BJ (cell line): ENCODE data around the gene NAA10. TPM values are rescaled to one million over a fixed set of nuclear protein-coding genes. Genes with fewer than 3 reads are reported as not detected.

Source experiments
- CTCF ChIA-PET: fragments of 350-600 bp; formaldehyde crosslinking; extraction: SDS; loops from one replicate; lab custom pipeline; 2021; ENCODE audit warnings: antibody characterized with exemption, inconsistent platforms; lab: Yijun Ruan, JAX
- POLR2A ChIA-PET: fragments of 300-600 bp; sonication (Branson Sonifier 250); formaldehyde crosslinking; extraction: SDS; loops from one replicate; lab custom pipeline; 2021; ENCODE audit warnings: antibody characterized with exemption; lab: Charles Lee
- DNase-seq: peaks from one replicate; pipeline ENCODE4 v3.0.0-alpha.2; 2011; ENCODE audit warnings: low read depth
- H3K27me3 ChIP-seq: 2 replicates; pipeline ENCODE4 v1.6.0; 2011; ENCODE audit warnings: low read length; ENCODE audit not compliant: control insufficient read depth, insufficient read depth
- H3K36me3 ChIP-seq: 2 replicates; pipeline ENCODE4 v1.5.1; 2011; ENCODE audit warnings: low read length; ENCODE audit not compliant: control insufficient read depth, insufficient read depth
- H3K4me3 ChIP-seq: 2 replicates; pipeline ENCODE4 v1.5.1; 2011; ENCODE audit warnings: low read depth, mild to moderate bottlenecking, control low read depth, low read length
- polyA plus RNA-seq: library from polyadenylated mRNA; depleted of rRNA; stranded (reverse); fragments of >200 nt; gene quantifications from 2 replicates; pipeline ENCODE4 v1.2.3, GENCODE V29; 2011
- TF ChIP-seq, protein P1 (sequence below): IDR thresholded peaks from 2 replicates; pipeline ENCODE4 v1.5.1; 2011; ENCODE audit warnings: low read depth, mild to moderate bottlenecking, control low read depth, inconsistent platforms, low read length, moderate library complexity; ENCODE audit not compliant: insufficient read depth

NAA10 gene
- polyA plus RNA-seq, 1 experiment = 76.0 TPM

- ChIA-PET CTCF (no interaction called here), POLR2A (no interaction called here)
- Histone ChIP-seq H3K27me3 (no peaks in the 10 kb centered on the region), H3K4me3 (no peak overlapping the region), H3K36me3 (no peaks in the 10 kb centered on the region)
- DNase-seq = no peak
- TF ChIP-seq, protein P1, sequence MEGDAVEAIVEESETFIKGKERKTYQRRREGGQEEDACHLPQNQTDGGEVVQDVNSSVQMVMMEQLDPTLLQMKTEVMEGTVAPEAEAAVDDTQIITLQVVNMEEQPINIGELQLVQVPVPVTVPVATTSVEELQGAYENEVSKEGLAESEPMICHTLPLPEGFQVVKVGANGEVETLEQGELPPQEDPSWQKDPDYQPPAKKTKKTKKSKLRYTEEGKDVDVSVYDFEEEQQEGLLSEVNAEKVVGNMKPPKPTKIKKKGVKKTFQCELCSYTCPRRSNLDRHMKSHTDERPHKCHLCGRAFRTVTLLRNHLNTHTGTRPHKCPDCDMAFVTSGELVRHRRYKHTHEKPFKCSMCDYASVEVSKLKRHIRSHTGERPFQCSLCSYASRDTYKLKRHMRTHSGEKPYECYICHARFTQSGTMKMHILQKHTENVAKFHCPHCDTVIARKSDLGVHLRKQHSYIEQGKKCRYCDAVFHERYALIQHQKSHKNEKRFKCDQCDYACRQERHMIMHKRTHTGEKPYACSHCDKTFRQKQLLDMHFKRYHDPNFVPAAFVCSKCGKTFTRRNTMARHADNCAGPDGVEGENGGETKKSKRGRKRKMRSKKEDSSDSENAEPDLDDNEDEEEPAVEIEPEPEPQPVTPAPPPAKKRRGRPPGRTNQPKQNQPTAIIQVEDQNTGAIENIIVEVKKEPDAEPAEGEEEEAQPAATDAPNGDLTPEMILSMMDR = no peak
Observed at GRCh38 chrX:153889123-153889522, 45.7 kb downstream of the NAA10 start.

- Histone ChIP-seq H3K27me3 (no peaks in the 10 kb centered on the region), H3K4me3 (no peak overlapping the region), H3K36me3 (no peaks in the 10 kb centered on the region)
- TF ChIP-seq, protein P1 = no peak
- CTCF ChIA-PET = no interaction called here
- POLR2A ChIA-PET = no interaction called here
- DNase-seq = no peak
Observed at GRCh38 chrX:153888344-153888743, 46.5 kb downstream of the NAA10 start.

DNA sequence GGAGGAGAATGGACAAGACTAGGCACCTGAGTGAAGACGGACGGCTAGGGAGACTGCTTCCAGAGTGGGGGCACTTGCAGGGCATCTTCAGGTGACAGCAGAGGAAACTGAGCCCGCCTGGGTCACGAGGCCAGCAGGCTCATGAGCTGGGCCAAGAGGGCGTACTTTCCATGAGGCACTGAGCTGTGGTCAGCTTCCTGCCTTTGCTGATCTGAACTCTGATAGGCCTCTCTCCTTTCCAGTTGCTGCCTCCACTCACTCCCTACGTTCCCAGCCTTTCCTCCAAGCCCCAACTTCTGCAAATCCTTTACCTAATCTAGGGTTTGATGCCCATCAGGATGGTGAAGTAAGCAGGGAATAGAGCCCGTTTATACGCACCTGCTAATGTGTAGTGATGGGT lies 47.5 kb downstream of the NAA10 start:
- TF ChIP-seq, protein P1 = no peak
- DNase-seq = no peak
- Histone ChIP-seq H3K36me3 (no peaks in the 10 kb centered on the region), H3K27me3 (no peaks in the 10 kb centered on the region), H3K4me3 (no peak overlapping the region)
- ChIA-PET POLR2A (no interaction called here), CTCF (interaction anchor here (1.0 kb wide), 1 partner anchor 13 kb away, joined by 4 read pairs; no protein-coding TSS in a partner anchor)

DNA sequence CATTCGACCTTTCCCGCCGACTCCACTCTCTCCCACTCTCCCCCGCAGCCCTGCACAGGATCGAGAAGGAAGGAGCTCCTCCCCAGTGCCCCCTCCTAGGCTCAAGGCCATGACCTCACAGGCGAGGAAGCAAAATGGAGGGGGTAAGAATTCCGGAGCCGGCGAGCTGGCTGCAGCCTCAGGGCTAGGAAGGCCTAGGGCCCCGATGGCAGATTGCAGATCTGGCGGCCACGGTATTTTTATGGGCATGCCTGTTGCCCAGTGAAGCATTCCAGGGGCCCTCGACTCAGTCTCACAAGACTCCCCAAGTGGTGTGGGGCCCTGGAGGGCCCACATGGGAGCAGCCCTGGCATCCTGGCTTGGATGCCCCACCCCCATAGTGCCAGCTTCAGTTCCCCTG lies 47.9 kb downstream of the NAA10 start:
- Histone ChIP-seq H3K27me3 (no peaks in the 10 kb centered on the region), H3K4me3 (no peak overlapping the region), H3K36me3 (no peaks in the 10 kb centered on the region)
- no peak for DNase-seq
- CTCF ChIA-PET = interaction anchor here (1.0 kb wide), 1 partner anchor 13 kb away, joined by 4 read pairs; no protein-coding TSS in a partner anchor
- POLR2A ChIA-PET = no interaction called here
- TF ChIP-seq, protein P1 = no peak

DNA sequence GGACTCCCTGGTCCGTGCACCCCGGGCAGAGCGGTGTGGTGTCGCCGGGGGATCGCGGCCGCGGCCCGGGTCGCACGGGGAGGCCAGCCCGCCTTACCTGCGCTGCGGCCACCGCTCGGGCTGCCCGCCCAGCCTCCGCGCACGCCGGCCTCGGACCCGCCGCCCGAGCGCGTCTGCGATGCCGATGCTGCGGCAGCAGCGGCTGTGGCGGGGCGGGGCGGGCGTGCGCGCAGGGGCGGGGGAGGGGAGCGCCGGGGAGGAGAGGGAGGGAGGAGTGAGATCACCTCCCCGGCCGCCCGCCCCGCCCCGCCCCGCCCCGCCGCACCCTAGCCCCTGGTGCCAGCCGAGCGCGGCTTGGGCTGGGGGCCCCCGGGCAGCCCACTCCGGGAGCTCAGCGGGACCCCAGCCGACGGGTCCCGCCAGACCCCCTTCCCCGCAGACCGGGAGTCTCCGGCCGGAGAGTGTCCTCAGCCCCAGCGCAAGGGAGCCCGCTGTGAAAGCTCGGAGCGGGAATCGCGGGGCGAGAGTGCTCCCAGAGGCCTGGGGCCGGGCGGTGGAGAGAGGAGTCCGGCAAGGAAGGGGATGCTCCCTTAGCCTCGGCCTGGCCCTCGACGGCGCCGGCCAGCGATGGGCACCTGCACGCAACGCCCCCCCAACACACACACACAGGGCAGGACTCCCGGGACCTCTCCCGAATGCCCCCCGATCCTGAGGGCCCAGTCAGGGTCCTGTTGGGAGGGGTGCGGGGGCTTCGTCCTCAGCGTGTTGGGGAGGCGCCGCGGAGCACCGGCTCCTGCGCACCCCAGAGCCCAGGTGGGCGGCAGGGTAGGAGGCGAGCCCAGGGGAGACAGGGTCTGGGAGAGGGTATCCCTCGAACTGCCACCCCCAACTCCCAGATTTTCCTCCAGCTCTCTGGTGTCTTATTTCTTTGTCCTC lies 48.6 kb downstream of the NAA10 start, which contains the start of gene L1CAM:
L1CAM (minus strand) TSS at position 206 of the 936 bp plus-strand sequence. CDS start 10,337 bp downstream, outside the sequence.
- TF ChIP-seq, protein P1 = no peak
- Histone ChIP-seq H3K36me3 (peaks cover 1% of the 10 kb centered on the region; the same call in 1 of the 2 replicates), H3K4me3 (peak within 1 kb of the TSS; percentile 56), H3K27me3 (no peaks in the 10 kb centered on the region)
- DNase-seq = no peak
- ChIA-PET CTCF (interaction anchor here (1.0 kb wide), 1 partner anchor 14 kb away, joined by 4 read pairs; no protein-coding TSS in a partner anchor), POLR2A (no interaction called here)
